ENCODE results near the gene CLEC16A. TPM values are rescaled to one million over a fixed set of nuclear protein-coding genes. Genes with fewer than 3 reads are reported as not detected.
A peak's percentile ranks its signal among the peaks of the same experiment; 100 is the strongest.

Gene CLEC16A
- total RNA-seq, 1 experiment from 2014 or later: 13.1 TPM

DNA sequence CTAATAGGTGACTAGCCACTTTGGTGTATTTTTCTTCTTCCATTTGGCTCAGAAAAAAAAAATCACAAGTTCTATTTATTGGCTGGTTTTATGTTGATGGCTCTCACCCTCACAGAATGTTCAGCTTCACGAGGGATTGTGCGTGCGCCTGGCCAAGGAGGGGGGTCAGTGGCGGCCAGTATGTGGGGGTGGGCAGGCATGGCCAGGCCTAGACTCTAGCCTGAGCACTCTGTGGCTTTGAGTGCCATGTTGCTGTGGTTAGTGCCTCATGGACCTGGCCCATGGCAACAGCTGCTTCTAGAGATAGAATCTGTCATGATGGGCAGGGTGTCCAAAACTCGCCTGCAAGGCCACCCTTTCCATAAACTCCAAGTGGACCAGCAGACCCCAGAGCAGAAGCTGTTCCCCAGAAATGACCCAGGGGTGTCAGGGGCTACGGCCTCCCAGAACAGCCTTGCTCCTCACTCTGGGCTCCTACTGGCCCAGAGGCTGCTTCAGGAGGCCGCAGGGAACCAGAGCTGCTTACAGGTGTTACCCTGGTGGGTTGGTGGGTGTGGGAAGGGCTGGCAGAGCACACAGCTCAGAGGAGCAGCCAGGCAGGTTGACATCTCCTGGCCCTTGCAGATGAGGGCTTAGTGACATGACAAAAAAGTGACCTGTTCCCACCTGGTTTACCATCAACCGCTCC lies 186.8 kb downstream of the CLEC16A start:
- Histone ChIP-seq H3K27me3 (no peaks in the 10 kb centered on the region), H3K9me3 (replicated peaks) (no peaks in the 10 kb centered on the region), H3K4me3 (no peak overlapping the region), H3K27ac (no peak overlapping the region), H3K4me1 (peaks cover 38% of the 10 kb centered on the region), H3K36me3 (no peaks in the 10 kb centered on the region)
- peak in 1 of 2 experiments; percentile 40 for DNase-seq

DNA sequence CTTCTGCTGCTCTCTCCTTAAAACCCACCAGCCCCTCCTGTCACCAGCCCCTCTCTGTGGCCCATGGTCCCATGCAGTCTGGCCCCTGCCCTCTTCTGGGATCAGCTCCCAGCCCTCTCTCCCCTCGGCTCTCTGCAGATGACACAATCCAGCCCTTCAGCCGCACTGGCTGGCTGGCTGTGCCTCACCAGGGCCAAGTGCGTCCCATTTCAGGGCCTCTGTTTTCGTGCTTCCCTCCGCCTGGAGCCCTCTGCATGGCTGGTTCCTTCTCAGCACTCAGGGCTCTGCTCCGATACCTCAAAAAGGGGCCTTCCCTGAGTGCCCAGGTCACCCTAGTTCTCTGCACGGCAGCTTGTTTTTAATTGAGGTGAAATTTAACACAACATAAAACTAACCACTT lies 187.3 kb downstream of the CLEC16A start:
- H3K36me3 ChIP-seq: no peaks in the 10 kb centered on the region
- DNase-seq: no peak
- H3K4me1 ChIP-seq: peaks cover 44% of the 10 kb centered on the region
- H3K4me3 ChIP-seq: no peak overlapping the region
- no peak overlapping the region for H3K27ac ChIP-seq
- no peaks in the 10 kb centered on the region for H3K27me3 ChIP-seq
- no peaks in the 10 kb centered on the region for H3K9me3 ChIP-seq (replicated peaks)

DNA sequence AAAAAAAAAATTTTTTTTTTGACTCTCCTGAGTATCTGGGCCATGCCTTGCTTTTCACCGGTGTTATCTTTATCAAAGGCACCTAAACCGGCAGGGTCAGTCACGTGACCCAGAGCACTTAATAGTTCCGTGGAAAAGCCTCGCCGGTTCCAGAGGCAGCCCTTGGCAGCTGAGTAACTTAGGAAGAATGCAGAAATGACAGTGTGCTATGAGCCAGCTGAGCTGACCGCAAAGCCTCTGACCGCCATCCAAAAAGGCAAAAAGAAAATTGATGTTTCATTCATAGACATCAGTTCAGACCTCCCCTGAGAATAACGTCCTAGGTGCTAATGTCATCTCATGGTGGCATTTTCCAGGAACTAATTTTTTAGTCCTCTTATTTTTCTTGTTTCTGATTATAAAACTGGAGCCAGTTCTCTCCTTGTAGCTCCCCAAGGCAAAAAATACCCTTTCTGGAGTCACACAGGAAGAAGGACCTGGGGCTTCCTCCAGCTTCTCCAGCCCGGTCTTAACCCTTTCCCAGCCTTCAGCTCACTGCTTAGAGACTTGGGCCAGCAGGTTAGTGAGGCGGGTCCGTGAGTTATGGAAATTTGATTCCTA lies 189.1 kb downstream of the CLEC16A start:
- DNase-seq: peak; percentile 86 to 89
- Histone ChIP-seq H3K4me3 (peak overlapping the region; percentile 7; the same call in 1 of the 2 replicates), H3K27ac (peak overlapping the region; percentile 57), H3K36me3 (no peaks in the 10 kb centered on the region), H3K4me1 (peaks cover 52% of the 10 kb centered on the region), H3K27me3 (no peaks in the 10 kb centered on the region), H3K9me3 (replicated peaks) (no peaks in the 10 kb centered on the region)

DNA sequence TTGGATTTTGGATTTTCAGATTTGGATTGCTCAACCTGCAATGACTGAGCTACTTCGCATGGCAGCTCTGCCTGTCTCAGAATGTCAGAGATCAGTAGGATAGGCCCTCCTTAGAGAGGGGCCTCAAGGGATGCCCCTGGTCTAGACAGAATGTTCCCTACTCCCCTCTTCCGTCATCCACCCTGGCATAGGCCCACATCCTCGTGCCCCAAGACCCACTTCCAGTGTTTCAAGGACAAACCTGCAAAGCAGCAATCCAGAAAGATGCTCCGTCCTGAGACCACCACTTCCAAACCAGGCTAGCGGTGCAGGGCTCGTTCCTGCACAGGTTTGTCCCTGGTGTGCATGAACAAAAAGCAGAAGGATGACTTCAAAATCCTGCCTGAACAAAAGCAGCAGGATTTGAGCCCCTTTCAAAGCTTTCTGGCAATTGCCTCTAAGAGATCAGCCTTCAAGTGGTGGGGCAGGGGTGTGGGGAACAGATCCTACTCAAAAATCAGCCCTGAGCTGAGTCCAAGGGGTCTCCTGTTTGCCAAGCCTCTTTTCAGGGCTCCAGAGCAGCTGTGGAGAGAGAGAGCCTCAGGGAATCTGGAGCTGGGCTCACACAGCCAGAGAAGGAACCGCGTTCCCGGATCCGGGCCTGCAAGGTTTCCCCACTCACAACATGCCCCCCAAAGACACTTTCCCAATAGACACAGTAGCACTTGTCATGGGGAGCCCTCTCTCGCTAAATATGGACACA lies 190.5 kb downstream of the CLEC16A start:
- Histone ChIP-seq H3K36me3 (no peaks in the 10 kb centered on the region), H3K27me3 (no peaks in the 10 kb centered on the region), H3K4me3 (no peak overlapping the region), H3K4me1 (peaks cover 64% of the 10 kb centered on the region), H3K27ac (no peak overlapping the region), H3K9me3 (replicated peaks) (no peaks in the 10 kb centered on the region)
- no peak for DNase-seq

DNA sequence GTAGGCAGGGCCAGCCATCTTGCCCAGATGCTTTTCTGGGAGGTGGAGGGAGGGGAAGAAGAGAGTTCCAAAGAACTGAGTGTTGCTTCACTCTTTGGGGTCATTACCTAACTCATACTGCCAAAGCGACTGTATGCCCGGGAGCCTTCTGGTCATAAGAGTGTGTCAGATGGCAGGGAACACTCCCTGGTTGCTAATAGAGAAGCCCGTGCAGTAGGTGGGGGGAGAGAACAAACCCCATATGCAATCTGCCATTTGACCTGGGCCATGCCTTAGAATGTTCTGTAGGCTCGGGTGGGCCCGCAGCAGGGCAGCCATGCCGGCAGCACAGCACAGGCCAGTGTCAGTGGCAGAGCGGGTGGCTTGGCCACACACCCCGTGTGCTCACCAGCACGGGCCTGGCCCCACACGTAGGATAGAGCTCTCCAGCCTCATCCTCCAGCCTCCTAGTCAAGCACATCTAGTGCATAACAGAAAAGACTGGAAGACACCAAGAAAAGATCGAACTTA lies 191.2 kb downstream of the CLEC16A start:
- Histone ChIP-seq H3K4me1 (peaks cover 69% of the 10 kb centered on the region), H3K9me3 (replicated peaks) (no peaks in the 10 kb centered on the region), H3K36me3 (no peaks in the 10 kb centered on the region), H3K27me3 (no peaks in the 10 kb centered on the region), H3K27ac (no peak overlapping the region), H3K4me3 (no peak overlapping the region)
- DNase-seq: no peak

DNA sequence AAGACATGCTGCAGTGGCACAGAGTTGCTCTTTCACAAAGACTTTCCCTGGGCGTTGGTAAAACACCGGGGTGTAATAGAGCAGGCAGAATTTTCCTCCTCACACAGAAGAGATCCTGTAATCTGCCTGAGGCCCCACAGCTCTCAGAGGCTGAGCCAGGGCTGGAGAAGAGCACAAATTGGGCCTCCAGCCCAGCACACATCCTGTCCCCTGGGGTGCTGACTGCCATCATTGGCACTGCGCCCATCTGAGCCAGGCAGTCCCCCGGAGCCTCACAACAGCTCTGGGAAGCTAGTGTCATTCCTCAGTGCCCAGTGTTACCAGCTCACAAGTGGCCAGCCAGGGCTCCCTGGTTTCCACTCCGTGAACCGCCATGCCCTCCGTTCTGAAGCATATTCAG lies 192.2 kb downstream of the CLEC16A start:
- no peaks in the 10 kb centered on the region for H3K9me3 ChIP-seq (replicated peaks)
- H3K4me3 ChIP-seq: no peak overlapping the region
- H3K27me3 ChIP-seq: no peaks in the 10 kb centered on the region
- peaks cover 63% of the 10 kb centered on the region for H3K4me1 ChIP-seq
- no peak overlapping the region for H3K27ac ChIP-seq
- H3K36me3 ChIP-seq: no peaks in the 10 kb centered on the region
- peak; percentile 71 to 82 for DNase-seq

DNA sequence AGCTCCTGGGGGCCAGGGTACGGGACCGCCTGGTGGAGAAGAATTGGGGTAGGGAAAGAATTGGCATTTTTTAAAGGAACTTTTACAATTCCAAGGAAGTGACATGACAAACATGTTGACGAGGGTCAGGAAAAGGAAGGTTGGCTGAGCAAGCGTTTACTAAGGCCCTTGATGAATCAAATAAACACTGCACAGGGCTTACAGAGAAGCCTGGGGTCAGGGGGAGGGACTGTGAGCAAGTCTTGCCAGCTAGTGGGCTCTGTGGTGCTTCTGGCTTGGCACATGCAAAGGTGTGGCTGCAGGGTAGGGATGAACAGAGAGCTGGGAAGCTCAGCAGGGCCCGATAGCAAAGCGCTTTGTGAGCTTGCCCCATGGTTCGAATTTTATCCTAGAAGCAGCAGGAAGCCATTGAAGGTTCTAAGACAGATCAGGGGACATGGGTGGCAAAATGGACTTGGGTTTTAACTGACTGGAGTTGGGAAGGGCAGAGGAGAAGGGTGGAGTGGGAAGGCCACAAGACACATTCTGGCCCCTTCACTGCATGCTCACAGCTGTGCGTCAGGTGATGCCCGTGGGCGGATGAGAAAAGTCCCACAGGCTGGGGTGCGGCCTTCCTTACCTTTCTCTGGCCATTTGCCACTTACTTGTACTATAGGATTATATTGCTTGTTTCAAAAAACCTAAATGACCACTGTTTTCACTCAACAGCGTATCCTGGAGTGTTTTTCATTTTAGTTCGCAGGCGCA lies 193.8 kb downstream of the CLEC16A start:
- no peaks in the 10 kb centered on the region for H3K9me3 ChIP-seq (replicated peaks)
- DNase-seq: no peak
- H3K4me1 ChIP-seq: peaks cover 55% of the 10 kb centered on the region
- H3K4me3 ChIP-seq: no peak overlapping the region
- H3K36me3 ChIP-seq: no peaks in the 10 kb centered on the region
- no peak overlapping the region for H3K27ac ChIP-seq
- no peaks in the 10 kb centered on the region for H3K27me3 ChIP-seq

DNA sequence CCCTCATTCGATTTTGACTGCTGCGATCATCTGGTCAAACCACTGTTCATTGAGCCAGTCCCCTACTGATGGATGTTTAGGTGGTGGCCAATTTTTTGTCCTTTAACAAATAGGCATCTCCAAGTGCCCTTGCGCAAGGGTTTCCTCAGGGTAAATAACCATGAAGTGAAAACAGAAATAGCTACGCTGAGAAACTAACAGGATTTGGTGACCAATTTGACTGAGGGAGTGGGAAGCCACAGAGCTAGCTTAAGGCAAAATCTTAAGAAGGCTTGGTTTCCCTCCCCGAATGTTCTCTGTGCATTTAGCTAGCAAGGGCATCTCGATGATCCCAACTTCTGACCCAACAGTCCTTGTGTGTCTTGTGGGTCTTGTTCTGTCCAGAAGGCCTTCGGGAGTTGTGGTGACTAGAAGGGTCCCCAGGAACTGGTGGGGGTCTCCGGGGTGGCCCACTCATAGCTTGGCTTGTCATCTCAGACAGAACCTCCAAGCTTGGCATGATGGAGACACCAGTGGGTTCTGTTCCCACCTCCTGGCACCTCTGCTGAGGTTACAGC lies 194.5 kb downstream of the CLEC16A start:
- no peaks in the 10 kb centered on the region for H3K9me3 ChIP-seq (replicated peaks)
- no peaks in the 10 kb centered on the region for H3K27me3 ChIP-seq
- H3K4me1 ChIP-seq: peaks cover 51% of the 10 kb centered on the region
- no peak overlapping the region for H3K4me3 ChIP-seq
- no peaks in the 10 kb centered on the region for H3K36me3 ChIP-seq
- DNase-seq: no peak
- peak overlapping the region; percentile 41 for H3K27ac ChIP-seq

DNA sequence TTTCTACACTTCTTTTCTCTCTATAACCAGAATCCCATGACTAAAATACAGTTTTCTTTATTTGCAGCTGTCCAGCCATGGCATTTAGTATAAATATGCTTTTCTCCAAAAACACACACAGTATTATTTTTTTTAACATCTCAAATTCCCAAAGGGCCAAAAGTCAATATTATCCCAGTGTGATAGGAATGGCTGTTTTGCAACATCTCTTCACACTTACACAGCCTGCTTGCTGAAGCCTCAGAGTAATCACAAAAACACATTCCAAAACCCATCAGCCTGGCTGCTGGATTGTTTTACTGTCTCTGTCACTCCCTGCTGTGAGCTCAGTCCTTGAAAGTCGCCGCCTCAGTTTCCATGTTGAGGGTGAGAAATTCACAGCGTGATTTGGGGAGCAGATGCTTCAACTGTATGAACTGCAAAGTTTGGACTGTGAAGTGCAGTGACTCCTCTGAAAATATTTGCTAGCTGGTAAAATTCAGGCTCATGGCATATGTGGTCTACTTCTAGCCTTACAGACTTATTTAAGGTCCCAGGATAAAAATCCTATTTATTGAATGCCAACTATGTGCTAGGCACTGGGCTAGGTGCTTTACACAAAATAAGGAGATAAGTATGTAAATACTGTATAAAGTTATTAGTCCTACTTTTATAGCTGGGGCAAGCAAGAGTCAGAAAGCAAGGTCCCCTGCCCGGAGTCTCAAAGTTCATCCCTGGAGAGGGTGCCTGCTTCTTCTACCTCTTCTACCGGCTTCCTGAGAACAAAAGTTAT lies 195.1 kb downstream of the CLEC16A start:
- peaks cover 44% of the 10 kb centered on the region for H3K4me1 ChIP-seq
- H3K9me3 ChIP-seq (replicated peaks): no peaks in the 10 kb centered on the region
- DNase-seq: peak in 1 of 2 experiments; percentile 22
- H3K27ac ChIP-seq: peak overlapping the region; percentile 41
- H3K36me3 ChIP-seq: no peaks in the 10 kb centered on the region
- no peaks in the 10 kb centered on the region for H3K27me3 ChIP-seq
- no peak overlapping the region for H3K4me3 ChIP-seq

DNA sequence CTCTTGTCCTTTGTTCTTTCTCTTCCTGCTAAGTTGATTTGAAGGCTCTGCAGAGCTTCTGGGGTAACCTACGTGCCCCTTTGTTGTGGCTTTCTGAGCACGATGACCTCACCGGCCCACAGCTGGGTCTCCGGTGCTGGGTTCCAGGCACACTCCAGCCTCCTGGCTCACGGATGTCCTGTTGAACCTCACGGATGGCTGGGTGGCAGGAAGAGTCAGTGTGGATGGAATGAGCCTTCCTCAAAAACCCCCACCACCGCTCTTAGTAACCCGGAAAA lies 195.7 kb downstream of the CLEC16A start:
- no peak overlapping the region for H3K4me3 ChIP-seq
- H3K27me3 ChIP-seq: no peaks in the 10 kb centered on the region
- H3K36me3 ChIP-seq: no peaks in the 10 kb centered on the region
- H3K27ac ChIP-seq: no peak overlapping the region
- peak; percentile 32 to 44 for DNase-seq
- H3K4me1 ChIP-seq: peaks cover 43% of the 10 kb centered on the region
- H3K9me3 ChIP-seq (replicated peaks): no peaks in the 10 kb centered on the region

DNA sequence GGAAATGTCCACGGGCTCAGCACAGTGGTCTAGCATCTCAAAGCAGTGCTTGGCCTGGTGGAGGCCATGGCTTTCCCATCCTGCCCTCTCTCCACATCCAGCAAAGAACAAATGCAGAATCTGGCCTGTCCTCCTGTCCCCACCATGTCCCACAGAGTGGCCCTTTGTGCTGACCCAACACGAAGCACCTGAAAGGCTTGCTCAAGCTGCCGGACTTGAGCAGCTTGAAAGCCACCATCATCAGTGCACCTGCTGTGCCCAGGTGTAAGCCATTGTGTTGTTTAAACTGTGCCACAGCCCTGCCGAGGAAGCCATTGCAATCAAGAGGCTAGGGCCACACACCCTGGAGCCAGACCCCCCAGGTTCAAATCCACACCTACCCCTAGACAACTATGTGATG lies 196.1 kb downstream of the CLEC16A start:
- H3K4me3 ChIP-seq: no peak overlapping the region
- H3K4me1 ChIP-seq: peaks cover 40% of the 10 kb centered on the region
- H3K27me3 ChIP-seq: no peaks in the 10 kb centered on the region
- no peaks in the 10 kb centered on the region for H3K36me3 ChIP-seq
- DNase-seq: no peak
- no peaks in the 10 kb centered on the region for H3K9me3 ChIP-seq (replicated peaks)
- H3K27ac ChIP-seq: no peak overlapping the region

DNA sequence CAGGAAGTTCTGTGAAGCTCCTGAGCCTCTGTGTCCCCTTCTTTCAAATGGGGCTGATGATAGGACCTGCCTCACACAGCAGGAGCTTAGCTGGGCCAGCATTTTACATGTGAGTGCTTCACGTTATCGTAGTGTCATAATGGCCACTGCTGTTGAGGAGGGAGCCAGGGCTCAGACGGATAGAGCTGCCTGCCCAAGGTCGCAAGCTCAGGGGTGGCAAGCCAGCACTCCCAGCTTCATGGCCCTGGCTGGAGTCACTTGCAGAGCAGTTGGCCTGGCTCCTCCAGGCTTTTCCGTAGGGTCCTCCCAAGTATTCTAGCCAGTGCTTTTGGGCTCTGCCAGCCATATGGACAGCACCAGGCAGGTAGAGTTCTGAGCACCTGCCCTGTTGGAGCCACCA lies 196.5 kb downstream of the CLEC16A start:
- no peak for DNase-seq
- Histone ChIP-seq H3K9me3 (replicated peaks) (no peaks in the 10 kb centered on the region), H3K36me3 (no peaks in the 10 kb centered on the region), H3K27me3 (no peaks in the 10 kb centered on the region), H3K4me3 (no peak overlapping the region), H3K4me1 (peaks cover 36% of the 10 kb centered on the region), H3K27ac (no peak overlapping the region)

DNA sequence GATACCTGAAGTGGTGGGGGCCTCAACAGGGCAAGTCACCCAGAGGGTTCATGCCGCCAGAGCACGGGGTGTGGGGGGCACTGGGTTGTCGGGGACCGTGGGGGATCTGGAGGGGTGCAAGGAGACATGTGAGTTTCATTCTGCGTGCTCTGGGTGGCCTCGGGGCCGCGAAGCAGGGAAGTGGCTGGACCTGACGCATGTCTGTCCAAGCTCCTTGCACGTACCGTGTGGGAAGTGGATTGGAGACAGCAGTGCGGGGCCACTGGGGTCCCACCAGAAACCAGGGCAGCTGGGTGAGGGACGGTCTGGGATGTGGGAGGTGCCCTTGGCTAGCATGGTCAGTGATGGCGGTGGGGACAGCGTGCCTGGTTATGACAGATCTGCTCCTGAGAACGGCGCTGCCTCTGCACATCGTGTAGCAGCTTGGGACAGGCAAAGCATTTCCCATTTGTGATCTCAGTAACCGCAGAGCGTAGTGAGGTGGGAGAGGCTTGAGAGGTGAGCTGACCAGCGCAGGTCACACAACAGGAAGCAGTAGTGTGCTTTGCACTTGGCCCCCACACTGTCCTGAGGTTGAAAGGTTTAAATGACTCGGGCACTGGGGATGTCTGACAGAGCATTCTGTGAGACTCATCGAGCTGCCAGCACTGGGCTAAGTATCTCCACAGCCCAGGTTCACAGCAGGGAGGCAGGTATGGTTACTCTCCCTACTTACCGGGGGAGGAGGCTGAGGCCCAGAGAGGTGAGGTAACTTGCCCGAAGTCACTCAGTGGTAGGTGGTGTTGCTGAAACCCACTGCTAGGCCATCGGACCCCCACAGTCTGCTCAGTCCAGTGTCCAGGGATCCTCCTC lies 197.3 kb downstream of the CLEC16A start:
- Histone ChIP-seq H3K9me3 (replicated peaks) (no peaks in the 10 kb centered on the region), H3K27ac (no peak overlapping the region), H3K4me1 (peaks cover 28% of the 10 kb centered on the region), H3K27me3 (no peaks in the 10 kb centered on the region), H3K4me3 (no peak overlapping the region), H3K36me3 (no peaks in the 10 kb centered on the region)
- no peak for DNase-seq

Data from SJCRH30 (cell line).